Activated naive CD4-positive, alpha-beta T cell treated with anti-CD3 and anti-CD28 coated beads, Interleukin-2, amount 10 ng/mL, durations not matched to agents 7 days and 5 days (primary cell): ENCODE results near the gene IGLL5.

ENCODE experiments used
- CTCF ChIA-PET: fragments of 350-600 bp; sonication (Branson Sonifier 250); formaldehyde crosslinking; loops from one replicate; lab custom pipeline; 2021; ENCODE audit warnings: antibody characterized with exemption; lab: Charles Lee
- DNase-seq: peaks from one replicate; pipeline ENCODE4 v3.0.0-alpha.2; 2020
- H3K27ac Mint-ChIP-seq: one replicate; pipeline ENCODE4 v1.8.0; 2021; ENCODE audit warnings: mild to moderate bottlenecking, moderate library complexity, mixed read lengths
- H3K27me3 Mint-ChIP-seq: one replicate; pipeline ENCODE4 v1.8.0; 2021; ENCODE audit warnings: mild to moderate bottlenecking, mixed read lengths
- H3K36me3 Mint-ChIP-seq: one replicate; pipeline ENCODE4 v1.8.0; 2021; ENCODE audit warnings: mixed read lengths
- H3K4me1 Mint-ChIP-seq: one replicate; pipeline ENCODE4 v1.8.0; 2021; ENCODE audit warnings: mixed read lengths
- H3K4me3 Mint-ChIP-seq: one replicate; pipeline ENCODE4 v1.8.0; 2021; ENCODE audit warnings: mild to moderate bottlenecking, moderate library complexity, mixed read lengths
- H3K9me3 Mint-ChIP-seq: one replicate; pipeline ENCODE4 v1.8.0; 2021; ENCODE audit warnings: mixed read lengths

The IGLL5 gene

DNA sequence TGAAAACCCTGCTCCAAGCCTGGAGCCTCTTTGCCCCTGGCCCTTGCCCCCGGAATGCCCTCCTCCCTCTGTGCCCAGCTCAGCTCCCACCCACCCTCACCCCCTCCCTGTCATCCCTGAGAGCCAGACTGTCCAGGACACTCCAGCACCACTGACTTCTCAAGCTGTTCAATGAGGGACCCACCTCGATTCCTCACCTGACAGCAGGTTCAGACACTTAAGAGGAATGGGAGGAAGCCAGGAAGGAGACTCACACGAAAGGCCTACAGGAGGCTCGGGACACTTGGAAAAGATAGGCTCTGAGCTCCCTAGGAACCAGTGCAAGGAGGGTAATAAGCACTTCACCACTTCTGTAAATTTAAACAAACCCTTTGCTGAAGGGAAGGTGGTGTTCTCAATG is 35.8 kb downstream of the IGLL5 start:
- CTCF ChIA-PET, result no interaction called here
- no peak for DNase-seq
- H3K36me3 Mint-ChIP-seq, result no peaks in the 10 kb centered on the region
- H3K4me1 Mint-ChIP-seq, result peaks cover 42% of the 10 kb centered on the region
- no peak overlapping the region for H3K4me3 Mint-ChIP-seq
- no peaks in the 10 kb centered on the region for H3K9me3 Mint-ChIP-seq
- H3K27ac Mint-ChIP-seq, result peak overlapping the region; percentile 33
- peaks cover 72% of the 10 kb centered on the region for H3K27me3 Mint-ChIP-seq

DNA sequence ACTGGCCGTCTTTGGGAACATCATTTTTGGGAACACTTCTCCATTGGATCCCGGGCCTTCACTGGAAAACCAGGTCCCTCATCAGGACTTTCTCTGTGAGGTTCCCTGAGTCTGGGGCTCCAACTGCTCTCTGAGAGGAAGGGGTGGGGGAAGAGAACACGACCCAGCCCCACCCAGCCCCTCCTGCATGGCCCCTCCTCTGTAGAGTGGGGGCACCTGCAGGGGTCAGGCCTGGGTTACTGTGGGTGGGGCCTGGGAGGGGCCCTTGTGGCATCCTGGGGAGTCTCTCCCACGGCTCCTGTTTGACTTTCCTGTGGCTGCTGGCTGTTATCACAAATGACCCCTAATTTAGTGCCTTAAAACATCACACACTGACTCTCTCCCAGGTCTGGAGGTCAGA is 36.3 kb downstream of the IGLL5 start:
- Mint-ChIP-seq H3K27me3 (peaks cover 66% of the 10 kb centered on the region), H3K4me1 (peaks cover 48% of the 10 kb centered on the region)

GRCh38 chr22:22924369-22925145 is 36.9 kb downstream of the IGLL5 start:
- DNase-seq, result no peak
- CTCF ChIA-PET, result no interaction called here
- Mint-ChIP-seq H3K4me1 (peaks cover 54% of the 10 kb centered on the region), H3K27ac (no peak overlapping the region), H3K27me3 (peaks cover 60% of the 10 kb centered on the region), H3K4me3 (no peak overlapping the region), H3K36me3 (no peaks in the 10 kb centered on the region), H3K9me3 (no peaks in the 10 kb centered on the region)

More for the DNA sequence above, 36.3 kb downstream of the IGLL5 start:
- Mint-ChIP-seq H3K4me3 (no peak overlapping the region), H3K27ac (no peak overlapping the region), H3K9me3 (no peaks in the 10 kb centered on the region), H3K36me3 (no peaks in the 10 kb centered on the region)
- CTCF ChIA-PET, result no interaction called here
- no peak for DNase-seq

GRCh38 chr22:22925146-22925804 is 37.7 kb downstream of the IGLL5 start:
- peaks cover 59% of the 10 kb centered on the region for H3K4me1 Mint-ChIP-seq
- CTCF ChIA-PET, result no interaction called here
- H3K27me3 Mint-ChIP-seq, result peaks cover 55% of the 10 kb centered on the region
- H3K36me3 Mint-ChIP-seq, result no peaks in the 10 kb centered on the region
- no peaks in the 10 kb centered on the region for H3K9me3 Mint-ChIP-seq
- H3K27ac Mint-ChIP-seq, result no peak overlapping the region
- no peak overlapping the region for H3K4me3 Mint-ChIP-seq
- DNase-seq, result no peak

- no peak overlapping the region for H3K27ac Mint-ChIP-seq
- H3K36me3 Mint-ChIP-seq, result no peaks in the 10 kb centered on the region
- H3K4me3 Mint-ChIP-seq, result no peak overlapping the region
- no peak for DNase-seq
- no peaks in the 10 kb centered on the region for H3K9me3 Mint-ChIP-seq
- peaks cover 60% of the 10 kb centered on the region for H3K4me1 Mint-ChIP-seq
- H3K27me3 Mint-ChIP-seq, result peaks cover 54% of the 10 kb centered on the region
- CTCF ChIA-PET, result no interaction called here
Observed at GRCh38 chr22:22925805-22926369, 38.3 kb downstream of the IGLL5 start.

DNA sequence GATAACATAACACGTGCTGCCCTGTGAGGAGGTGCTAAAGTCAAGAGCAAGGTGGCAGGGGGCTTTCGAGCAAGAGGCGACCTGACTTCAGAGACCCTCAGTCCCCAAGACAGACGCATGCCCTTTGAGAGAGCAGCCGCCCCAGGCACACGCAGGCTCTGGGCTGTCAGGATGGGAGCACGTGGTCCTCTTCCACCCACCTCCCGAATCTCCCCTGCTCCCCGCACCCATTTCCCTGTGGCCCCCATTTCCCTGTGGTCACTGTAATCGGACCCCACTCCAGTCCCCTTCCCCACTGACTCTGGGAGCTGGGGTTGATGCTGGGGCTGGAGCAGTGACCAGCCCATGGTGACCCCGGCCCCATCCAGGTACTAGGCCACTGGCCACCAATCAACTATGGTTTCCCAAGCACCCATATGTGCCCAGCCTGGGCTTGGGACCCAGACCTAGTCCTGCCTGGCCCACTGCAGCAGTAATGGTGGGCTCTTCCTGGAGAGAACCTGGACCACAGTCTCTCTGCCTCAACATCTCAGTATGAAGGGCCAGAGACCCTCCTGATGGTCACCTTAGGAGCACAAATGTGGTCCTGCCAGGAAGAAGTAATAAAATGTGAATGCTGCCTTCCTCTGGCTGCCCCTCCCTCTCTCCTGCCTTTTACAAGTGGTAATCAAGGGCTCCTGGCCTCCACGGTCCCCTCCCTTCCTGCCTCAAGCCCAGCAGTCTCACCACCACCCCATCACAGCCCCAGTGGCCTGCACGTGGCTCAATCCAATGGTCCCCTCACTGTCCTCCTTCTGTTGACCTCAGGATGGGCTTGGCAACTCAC is 39.0 kb downstream of the IGLL5 start:
- no peaks in the 10 kb centered on the region for H3K36me3 Mint-ChIP-seq
- peaks cover 63% of the 10 kb centered on the region for H3K4me1 Mint-ChIP-seq
- H3K27ac Mint-ChIP-seq, result peak overlapping the region; percentile 49
- DNase-seq, result no peak
- peaks cover 51% of the 10 kb centered on the region for H3K27me3 Mint-ChIP-seq
- CTCF ChIA-PET, result no interaction called here
- H3K9me3 Mint-ChIP-seq, result no peaks in the 10 kb centered on the region
- H3K4me3 Mint-ChIP-seq, result no peak overlapping the region

- DNase-seq, result no peak
- Mint-ChIP-seq H3K27ac (peak overlapping the region; percentile 49), H3K27me3 (peaks cover 46% of the 10 kb centered on the region), H3K4me1 (peaks cover 63% of the 10 kb centered on the region), H3K4me3 (no peak overlapping the region), H3K36me3 (no peaks in the 10 kb centered on the region), H3K9me3 (no peaks in the 10 kb centered on the region)
- CTCF ChIA-PET, result no interaction called here
Observed at GRCh38 chr22:22927196-22927887, 39.7 kb downstream of the IGLL5 start.

DNA sequence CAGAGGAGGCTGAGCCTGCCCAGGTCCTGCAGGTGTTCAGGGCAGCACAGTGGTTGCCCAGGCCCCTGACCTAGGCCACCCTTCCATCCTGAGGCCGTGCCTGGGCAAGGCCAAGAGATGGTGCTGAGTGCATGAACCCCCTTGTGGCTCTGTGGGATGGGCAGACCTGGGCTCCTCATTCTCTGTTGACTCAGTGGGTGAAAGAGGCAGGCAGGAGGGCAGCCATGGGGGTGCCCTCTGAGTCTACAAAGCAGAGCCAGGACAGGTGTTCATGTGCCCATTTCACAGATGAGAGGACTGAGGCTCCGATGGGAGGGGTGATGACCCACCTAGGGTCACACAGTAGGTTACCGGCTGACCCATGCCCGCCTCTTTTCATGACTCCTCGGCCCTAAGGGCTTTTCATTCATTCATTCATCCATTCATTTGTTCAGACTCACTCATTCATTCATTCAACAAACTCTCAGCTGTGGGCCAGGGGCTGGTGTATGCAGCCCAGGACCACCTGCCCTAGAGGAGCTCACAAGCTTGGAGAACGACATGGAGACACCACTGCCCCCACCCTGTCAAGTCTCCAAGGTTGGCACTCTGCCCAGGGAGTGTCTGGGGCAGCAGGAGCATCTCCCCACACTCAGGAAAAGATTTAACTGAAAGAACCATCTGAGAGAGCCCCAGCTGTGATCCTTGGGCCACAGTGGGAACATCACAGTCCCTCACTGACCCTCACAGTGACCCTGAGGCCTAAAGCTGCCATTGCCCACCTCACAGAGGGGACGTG is 40.5 kb downstream of the IGLL5 start:
- Mint-ChIP-seq H3K4me3 (no peak overlapping the region), H3K9me3 (no peaks in the 10 kb centered on the region), H3K27ac (peak overlapping the region; percentile 38), H3K27me3 (peaks cover 39% of the 10 kb centered on the region), H3K4me1 (peaks cover 63% of the 10 kb centered on the region), H3K36me3 (no peaks in the 10 kb centered on the region)
- DNase-seq, result no peak
- CTCF ChIA-PET, result interaction anchor here (0.5 to 1.5 kb wide), 6 partner anchors 14 to 183 kb away, joined by 3 to 8 read pairs (median 3); no protein-coding TSS in a partner anchor

GRCh38 chr22:22928666-22929380 is 41.2 kb downstream of the IGLL5 start:
- Mint-ChIP-seq H3K4me3 (no peak overlapping the region), H3K4me1 (peaks cover 60% of the 10 kb centered on the region), H3K36me3 (no peaks in the 10 kb centered on the region), H3K27me3 (peaks cover 36% of the 10 kb centered on the region), H3K27ac (peak overlapping the region; percentile 73), H3K9me3 (no peaks in the 10 kb centered on the region)
- CTCF ChIA-PET, result interaction anchor here (0.5 to 1.5 kb wide), 6 partner anchors 13 to 183 kb away, joined by 3 to 8 read pairs (median 3); no protein-coding TSS in a partner anchor
- DNase-seq, result peak; percentile 81

DNA sequence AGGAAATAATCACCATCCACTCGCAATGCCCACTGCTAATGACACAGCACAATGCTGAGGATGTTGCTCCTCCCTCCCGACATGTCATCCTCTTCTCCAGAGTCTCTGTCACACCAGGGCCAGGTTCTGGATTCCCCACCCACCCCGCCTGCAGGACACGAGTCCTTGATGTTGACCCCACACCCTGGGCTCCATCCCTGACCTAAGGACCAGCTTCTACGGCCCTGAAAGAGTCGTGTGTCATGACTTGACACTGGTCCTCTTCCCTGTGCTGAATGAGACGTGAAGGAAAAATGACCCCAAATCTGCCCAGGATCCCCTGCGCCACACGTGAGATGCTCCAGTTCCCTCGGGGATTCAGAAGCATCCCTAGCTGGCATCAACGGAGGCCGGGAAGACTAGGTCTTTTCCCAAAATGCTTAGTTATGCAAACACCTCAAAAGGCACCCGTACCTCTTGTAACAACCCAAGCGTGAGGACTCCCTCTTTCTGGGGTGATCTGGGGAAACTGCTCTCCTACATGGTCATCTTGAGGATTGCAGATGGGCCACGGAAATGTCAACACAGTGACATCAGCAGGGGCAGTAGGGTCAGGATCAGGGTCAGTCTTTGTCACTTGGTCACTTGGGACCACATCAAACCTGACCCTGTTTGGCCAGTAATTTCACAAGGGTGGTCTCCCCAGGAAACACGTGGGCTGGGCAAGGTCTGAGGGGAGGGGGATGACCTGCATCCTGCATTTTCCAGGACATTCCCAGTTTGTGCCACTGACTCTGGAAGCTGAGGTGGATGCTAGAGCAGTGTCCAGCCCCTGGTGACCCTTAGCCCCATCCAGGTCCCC is 42.0 kb downstream of the IGLL5 start:
- H3K4me1 Mint-ChIP-seq, result peaks cover 57% of the 10 kb centered on the region
- CTCF ChIA-PET, result interaction anchor here (1.0 to 1.9 kb wide), 5 partner anchors 12 to 120 kb away, joined by 3 to 8 read pairs (median 4); no protein-coding TSS in a partner anchor

DNA sequence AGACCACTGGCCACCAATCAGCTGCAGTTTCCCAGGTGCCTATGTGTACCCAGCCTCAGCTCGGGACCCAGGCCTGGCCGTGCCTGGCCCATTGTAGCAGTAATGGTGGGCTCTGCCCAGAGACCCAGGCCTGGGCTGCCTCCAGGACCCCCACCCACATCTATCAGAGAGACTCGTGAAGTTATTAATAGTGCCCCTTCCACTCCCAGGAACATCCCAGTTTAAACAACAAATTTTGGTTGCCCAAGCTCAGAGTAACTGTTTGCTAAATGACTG is 42.5 kb downstream of the IGLL5 start:
- DNase-seq, result no peak
- no peaks in the 10 kb centered on the region for H3K9me3 Mint-ChIP-seq
- H3K27ac Mint-ChIP-seq, result no peak overlapping the region
- H3K4me1 Mint-ChIP-seq, result peaks cover 55% of the 10 kb centered on the region
- H3K36me3 Mint-ChIP-seq, result no peaks in the 10 kb centered on the region
- H3K27me3 Mint-ChIP-seq, result peaks cover 25% of the 10 kb centered on the region
- CTCF ChIA-PET, result interaction anchor here (0.9 to 1.9 kb wide), 4 partner anchors 12 to 120 kb away, joined by 3 to 4 read pairs (median 3); no protein-coding TSS in a partner anchor
- no peak overlapping the region for H3K4me3 Mint-ChIP-seq

More for the DNA sequence above, 42.0 kb downstream of the IGLL5 start:
- no peaks in the 10 kb centered on the region for H3K36me3 Mint-ChIP-seq
- no peak for DNase-seq
- peak overlapping the region; percentile 73 for H3K27ac Mint-ChIP-seq
- peaks cover 31% of the 10 kb centered on the region for H3K27me3 Mint-ChIP-seq
- H3K4me3 Mint-ChIP-seq, result no peak overlapping the region
- H3K9me3 Mint-ChIP-seq, result no peaks in the 10 kb centered on the region
